H9 (cell line): ENCODE data around the gene LRRC15. TPM values are rescaled to one million over a fixed set of nuclear protein-coding genes. Genes with fewer than 3 reads are reported as not detected.

Experiments used
- DNase-seq: peaks from one replicate; pipeline ENCODE4 v3.0.0-alpha.2; 2017
- H2AFZ ChIP-seq: one replicate; pipeline ENCODE4 v1.6.1; 2013; ENCODE audit warnings: mild to moderate bottlenecking, low read length, control low read depth, moderate library complexity
- H2AK5ac ChIP-seq: 2 replicates; pipeline ENCODE4 v1.6.1; 2013; ENCODE audit warnings: low read length, control low read depth, mixed read lengths; ENCODE audit not compliant: insufficient read length
- H2BK120ac ChIP-seq: one replicate; pipeline ENCODE4 v1.6.1; 2013; ENCODE audit warnings: low read depth, mild to moderate bottlenecking, low read length, control low read depth, inconsistent platforms; ENCODE audit not compliant: poor library complexity, severe bottlenecking
- H2BK12ac ChIP-seq: 2 replicates; pipeline ENCODE4 v1.6.1; 2013; ENCODE audit warnings: low read length, control low read depth, mixed read lengths, low read depth; ENCODE audit not compliant: insufficient read length
- H2BK15ac ChIP-seq: 2 replicates; pipeline ENCODE4 v1.6.1; 2013; ENCODE audit warnings: low read depth, low read length, control low read depth
- H2BK20ac ChIP-seq: one replicate; pipeline ENCODE4 v1.6.1; 2013; ENCODE audit warnings: low read depth, mild to moderate bottlenecking, low read length, control low read depth, inconsistent platforms; ENCODE audit not compliant: poor library complexity, severe bottlenecking
- H2BK5ac ChIP-seq: 2 replicates; pipeline ENCODE4 v1.6.1; 2013; ENCODE audit warnings: low read length, control low read depth, mixed read lengths; ENCODE audit not compliant: insufficient read length
- H3K14ac ChIP-seq: 2 replicates; pipeline ENCODE4 v1.6.1; 2013; ENCODE audit warnings: low read length, control low read depth; ENCODE audit not compliant: insufficient read depth
- H3K18ac ChIP-seq: 2 replicates; pipeline ENCODE4 v1.6.1; 2013; ENCODE audit warnings: low read depth, mild to moderate bottlenecking, mixed read lengths, low read length, control low read depth; ENCODE audit not compliant: insufficient read length
- H3K23ac ChIP-seq: 2 replicates; pipeline ENCODE4 v1.6.1; 2013; ENCODE audit warnings: low read length, control low read depth, mixed read lengths, low read depth; ENCODE audit not compliant: insufficient read length
- H3K23me2 ChIP-seq: 2 replicates; pipeline ENCODE4 v1.6.1; 2013; ENCODE audit warnings: low read depth, mild to moderate bottlenecking, mixed read lengths, low read length, control low read depth; ENCODE audit not compliant: insufficient read length, poor library complexity, severe bottlenecking
- H3K27ac ChIP-seq: 2 replicates; pipeline ENCODE4 v1.5.1; 2013; ENCODE audit warnings: low read length, control low read depth, mixed read lengths, low read depth; ENCODE audit not compliant: insufficient read length
- H3K27me3 ChIP-seq: 2 replicates; pipeline ENCODE4 v1.6.1; 2013; ENCODE audit warnings: low read length, control low read depth, inconsistent platforms; ENCODE audit not compliant: insufficient read depth
- H3K4ac ChIP-seq: 2 replicates; pipeline ENCODE4 v1.6.1; 2013; ENCODE audit warnings: low read depth, mild to moderate bottlenecking, control low read depth, inconsistent platforms, low read length, moderate library complexity
- H3K4me1 ChIP-seq: 2 replicates; pipeline ENCODE4 v1.6.1; 2013; ENCODE audit warnings: low read length, control low read depth, inconsistent platforms; ENCODE audit not compliant: insufficient read depth
- H3K4me2 ChIP-seq: 2 replicates; pipeline ENCODE4 v1.6.1; 2013; ENCODE audit warnings: low read length, control low read depth, mixed read lengths; ENCODE audit not compliant: insufficient read length, insufficient read depth
- H3K56ac ChIP-seq: 2 replicates; pipeline ENCODE4 v1.6.1; 2013; ENCODE audit warnings: low read depth, mild to moderate bottlenecking, mixed read lengths, low read length, control low read depth; ENCODE audit not compliant: insufficient read length
- H3K79me1 ChIP-seq: 2 replicates; pipeline ENCODE4 v1.6.1; 2013; ENCODE audit warnings: low read depth, mild to moderate bottlenecking, moderate library complexity, low read length, control low read depth, inconsistent platforms; ENCODE audit not compliant: insufficient read depth, poor library complexity, severe bottlenecking
- H3K79me2 ChIP-seq: 2 replicates; pipeline ENCODE4 v1.6.1; 2013; ENCODE audit warnings: low read length, control low read depth, inconsistent platforms; ENCODE audit not compliant: insufficient read depth
- H3K9ac ChIP-seq: 2 replicates; pipeline ENCODE4 v1.6.1; 2013; ENCODE audit warnings: low read length, control low read depth, mixed read lengths; ENCODE audit not compliant: insufficient read length; ENCODE audit errors: extremely low read depth
- H3K9me3 ChIP-seq: one replicate; pipeline ENCODE4 v1.6.1; 2013; ENCODE audit warnings: low read depth, low read length, inconsistent platforms; ENCODE audit not compliant: control insufficient read depth
- H3T11ph ChIP-seq: one replicate; pipeline ENCODE4 v1.6.1; 2013; ENCODE audit warnings: mild to moderate bottlenecking, low read length, control low read depth, inconsistent platforms
- H4K20me1 ChIP-seq: one replicate; pipeline ENCODE4 v1.6.1; 2013; ENCODE audit not compliant: control insufficient read depth, insufficient read length, insufficient read depth
- H4K5ac ChIP-seq: 2 replicates; pipeline ENCODE4 v1.6.1; 2013; ENCODE audit warnings: low read depth, mild to moderate bottlenecking, mixed read lengths, low read length, control low read depth; ENCODE audit not compliant: insufficient read length
- H4K8ac ChIP-seq: replicated peaks from 2 replicates; pipeline ENCODE4 v1.6.1; 2013; ENCODE audit warnings: low read length, control low read depth, mixed read lengths, low read depth; ENCODE audit not compliant: insufficient read length
- H4K91ac ChIP-seq: 2 replicates; pipeline ENCODE4 v1.6.1; 2013; ENCODE audit warnings: low read depth, mild to moderate bottlenecking, moderate library complexity, mixed read lengths, low read length, control low read depth; ENCODE audit not compliant: insufficient read length
- H3K27ac Mint-ChIP-seq, 3 experiments: 2 replicates in 2 of 3; 3 replicates in 1 of 3; pipeline ENCODE4 v1.8.0; 2020 to 2021; ENCODE audit warnings: mixed read lengths in 3 of 3, mild to moderate bottlenecking in 1 of 3, moderate library complexity in 1 of 3
- H3K27me3 Mint-ChIP-seq: 2 replicates; pipeline ENCODE4 v1.8.0; 2021; ENCODE audit warnings: low read depth, mild to moderate bottlenecking, moderate library complexity, mixed read lengths
- H3K36me3 Mint-ChIP-seq, 3 experiments: 2 replicates in 2 of 3; 3 replicates in 1 of 3; pipeline ENCODE4 v1.8.0; 2020 to 2021; ENCODE audit warnings: low read depth in 3 of 3, mixed read lengths in 3 of 3; ENCODE audit not compliant: insufficient read depth in 1 of 3
- H3K4me1 Mint-ChIP-seq, 2 experiments: 2 replicates each; pipeline ENCODE4 v1.8.0; 2020; ENCODE audit warnings: mixed read lengths in 2 of 2
- H3K4me3 Mint-ChIP-seq, 2 experiments: 2 replicates in 1 of 2; 3 replicates in 1 of 2; pipeline ENCODE4 v1.8.0; 2020 to 2021; ENCODE audit warnings: mild to moderate bottlenecking in 2 of 2, mixed read lengths in 2 of 2, moderate library complexity in 1 of 2
- H3K9me3 Mint-ChIP-seq, 2 experiments: 2 replicates in 1 of 2; 3 replicates in 1 of 2; pipeline ENCODE4 v1.8.0; 2020; ENCODE audit warnings: mild to moderate bottlenecking in 2 of 2, mixed read lengths in 2 of 2, moderate library complexity in 1 of 2
- WGBS: extraction: QIAGEN DNeasy Blood & Tissue Kit; methylation state at CpG from one replicate; pipeline ENCODE4 v1.1.7; 2013; ENCODE audit warnings: missing lambda C conversion rate, low lambda C conversion rate, mixed read lengths; ENCODE audit not compliant: insufficient read length; ENCODE audit errors: extremely low coverage; 5-methylcytosine and 5-hydroxymethylcytosine counted together
- total RNA-seq: library from RNA; stranded (reverse); gene quantifications from 2 replicates; pipeline ENCODE4 v1.2.1, GENCODE V29; 2021
- TF ChIP-seq, protein P1 (sequence below): fragments of 200-600 bp; sonication (generic); conservative IDR thresholded peaks from 3 replicates; pipeline ENCODE4 v1.8.0; 2021; ENCODE audit warnings: antibody characterized with exemption, mild to moderate bottlenecking

Gene LRRC15
- total RNA-seq, 1 experiment from 2014 or later, result 0.07 TPM

DNA sequence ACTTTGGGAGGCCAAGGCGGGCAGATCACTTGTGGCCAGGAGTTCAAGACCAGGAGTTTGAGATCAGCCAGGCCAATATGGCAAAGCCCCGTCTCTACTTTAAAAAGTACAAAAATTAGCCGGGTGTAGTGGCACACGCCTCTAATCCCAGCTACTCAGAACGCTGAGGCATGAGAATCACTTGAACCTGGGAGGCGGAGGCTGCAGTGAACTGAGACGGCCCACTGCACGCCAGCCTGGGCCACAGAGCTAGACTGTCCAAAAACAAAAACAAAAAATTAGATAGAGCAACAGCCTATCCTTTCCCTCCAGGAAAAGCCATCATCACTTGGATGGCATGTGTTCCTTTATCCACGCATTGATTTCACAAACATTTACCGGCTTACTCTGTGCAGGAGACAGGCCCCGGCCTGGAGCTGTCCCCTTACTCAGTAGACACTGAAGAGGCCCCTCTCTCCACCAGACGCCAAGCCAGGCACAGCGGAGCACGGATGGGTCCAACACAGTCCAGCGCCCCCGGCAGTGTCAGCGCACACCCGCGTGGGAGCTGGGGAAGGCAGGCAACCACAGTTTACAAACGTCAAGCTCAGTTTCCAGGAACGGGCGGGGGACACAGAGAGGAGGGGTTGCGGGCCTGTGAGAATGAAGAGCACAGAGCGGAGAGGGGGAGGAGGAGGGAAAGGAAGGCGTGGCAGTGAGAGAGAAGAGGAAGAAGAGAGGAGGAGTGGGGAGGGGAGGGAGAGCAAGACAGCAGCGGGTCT lies 26.4 kb upstream of the LRRC15 start:
- Histone ChIP-seq H3K23ac (no peak overlapping the region), H4K8ac (no peak overlapping the region), H4K91ac (no peak overlapping the region), H4K20me1 (no peaks in the 10 kb centered on the region), H2BK20ac (no peak overlapping the region), H3K14ac (no peak overlapping the region), H4K5ac (no peak overlapping the region), H3K79me2 (no peaks in the 10 kb centered on the region), H3K79me1 (no peaks in the 10 kb centered on the region), H3T11ph (no peak overlapping the region), H3K9ac (no peak overlapping the region), H2AK5ac (no peak overlapping the region), H2BK5ac (no peak overlapping the region), H2BK120ac (no peak overlapping the region), H2BK15ac (no peak overlapping the region), H3K4me2 (peak overlapping the region; percentile 62), H3K27me3 (peaks cover 16% of the 10 kb centered on the region; the same call in 1 of the 2 replicates), H3K27ac (no peak overlapping the region), H3K23me2 (peaks cover 11% of the 10 kb centered on the region), H3K4ac (no peak overlapping the region), H3K9me3 (no peaks in the 10 kb centered on the region), H2BK12ac (no peak overlapping the region), H3K56ac (no peak overlapping the region), H3K4me1 (peaks cover 2% of the 10 kb centered on the region; the same call in 1 of the 2 replicates), H3K18ac (no peak overlapping the region), H2AFZ (no peak overlapping the region)
- Mint-ChIP-seq H3K4me1 (peaks cover 8 to 14% of the 10 kb centered on the region in 2 experiments), H3K27ac (peak overlapping the region in 2 of 3 experiments; percentile 28 to 44; a peak in 1 of 7 replicates), H3K4me3 (no peak overlapping the region), H3K9me3 (peaks cover under 1 to 5% of the 10 kb centered on the region in 2 experiments; a peak in 3 of 5 replicates), H3K27me3 (peaks cover 2% of the 10 kb centered on the region; the same call in 1 of the 2 replicates), H3K36me3 (peaks cover 0 to 3% (median 0%) of the 10 kb centered on the region in 3 experiments; a peak in 4 of 7 replicates)
- DNase-seq, result peak; percentile 78
- WGBS, result no CpG with 5 or more reads among the region's 26 CpGs
- TF ChIP-seq, protein P1, sequence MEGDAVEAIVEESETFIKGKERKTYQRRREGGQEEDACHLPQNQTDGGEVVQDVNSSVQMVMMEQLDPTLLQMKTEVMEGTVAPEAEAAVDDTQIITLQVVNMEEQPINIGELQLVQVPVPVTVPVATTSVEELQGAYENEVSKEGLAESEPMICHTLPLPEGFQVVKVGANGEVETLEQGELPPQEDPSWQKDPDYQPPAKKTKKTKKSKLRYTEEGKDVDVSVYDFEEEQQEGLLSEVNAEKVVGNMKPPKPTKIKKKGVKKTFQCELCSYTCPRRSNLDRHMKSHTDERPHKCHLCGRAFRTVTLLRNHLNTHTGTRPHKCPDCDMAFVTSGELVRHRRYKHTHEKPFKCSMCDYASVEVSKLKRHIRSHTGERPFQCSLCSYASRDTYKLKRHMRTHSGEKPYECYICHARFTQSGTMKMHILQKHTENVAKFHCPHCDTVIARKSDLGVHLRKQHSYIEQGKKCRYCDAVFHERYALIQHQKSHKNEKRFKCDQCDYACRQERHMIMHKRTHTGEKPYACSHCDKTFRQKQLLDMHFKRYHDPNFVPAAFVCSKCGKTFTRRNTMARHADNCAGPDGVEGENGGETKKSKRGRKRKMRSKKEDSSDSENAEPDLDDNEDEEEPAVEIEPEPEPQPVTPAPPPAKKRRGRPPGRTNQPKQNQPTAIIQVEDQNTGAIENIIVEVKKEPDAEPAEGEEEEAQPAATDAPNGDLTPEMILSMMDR, result no peak
